HG02938 (cell line): ENCODE data around the gene ACO1.

Experiments
- ATAC-seq: cut with Tn5 transposase; IDR thresholded peaks from one replicate; pipeline ENCODE4 v1.9.1; 2021; ENCODE audit warnings: mild to moderate bottlenecking, moderate library complexity; ENCODE audit not compliant: unreplicated experiment

The ACO1 gene

GRCh38 chr9:32382565-32383320, 1.7 kb upstream of the ACO1 start:
- no peak for ATAC-seq

GRCh38 chr9:32384002-32384363, 460 bp upstream of the ACO1 start:
- ATAC-seq: no peak

GRCh38 chr9:32385152-32385884, 875 bp downstream of the ACO1 start:
- ATAC-seq: no peak

GRCh38 chr9:32385885-32386283, 1.4 kb downstream of the ACO1 start:
- no peak for ATAC-seq

DNA sequence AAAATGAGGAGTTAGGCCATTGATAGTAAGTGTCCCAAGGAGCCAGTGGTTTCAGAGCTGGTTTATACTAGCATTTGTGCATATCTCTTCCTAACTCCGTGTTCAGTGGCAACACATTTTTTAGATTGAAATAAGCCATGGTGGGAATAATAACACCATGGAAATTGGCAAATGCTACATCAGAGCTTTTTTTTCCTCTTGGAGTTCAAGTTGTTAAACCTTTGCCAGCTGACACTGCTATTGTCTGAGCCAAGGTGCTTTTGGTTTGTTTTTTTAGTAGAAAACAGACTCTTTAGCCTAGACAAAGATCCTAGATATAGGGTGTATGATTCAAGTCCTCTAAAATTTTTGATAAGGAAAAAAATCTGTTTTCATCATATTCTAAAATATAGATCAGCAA, 2.8 kb downstream of the ACO1 start:
- ATAC-seq: no peak

DNA sequence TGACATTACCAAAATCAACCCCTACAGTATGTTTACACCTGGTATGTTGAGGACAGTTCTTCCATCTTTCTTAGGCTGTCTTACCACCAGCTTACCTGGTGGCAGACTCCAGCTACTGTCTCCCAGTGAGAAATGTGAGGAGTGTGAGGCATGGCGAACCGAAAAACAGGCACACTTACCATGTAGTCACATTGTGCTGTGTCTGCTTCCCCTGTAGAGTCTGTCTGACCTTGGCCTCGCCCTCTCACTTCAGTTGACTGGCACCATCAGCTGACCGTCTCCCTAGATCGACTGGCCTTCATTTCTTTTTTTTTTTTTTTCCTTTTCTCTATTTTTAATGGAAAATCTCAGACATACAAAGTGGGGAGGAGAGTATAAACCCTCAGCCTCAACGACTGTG, 4.9 kb downstream of the ACO1 start:
- no peak for ATAC-seq

DNA sequence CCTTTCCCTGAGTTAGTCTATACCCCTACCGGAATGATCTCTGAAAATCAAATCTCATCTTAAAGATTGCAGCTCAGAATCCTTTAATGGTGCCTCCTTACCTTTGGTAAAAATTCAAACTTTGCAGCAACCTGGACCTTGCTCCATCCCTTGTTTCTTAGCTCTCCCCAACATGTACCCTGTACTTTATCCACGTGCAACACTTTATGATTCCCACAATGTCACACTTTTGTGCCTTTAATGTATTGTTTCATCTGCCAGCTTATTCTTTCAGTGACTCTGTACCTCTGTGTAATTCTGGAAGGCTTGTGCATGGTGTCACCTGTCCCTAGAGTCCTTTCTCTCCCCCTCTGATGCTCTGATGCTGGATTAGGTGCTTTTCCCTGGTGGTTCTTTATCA, 9.5 kb downstream of the ACO1 start:
- ATAC-seq: no peak

DNA sequence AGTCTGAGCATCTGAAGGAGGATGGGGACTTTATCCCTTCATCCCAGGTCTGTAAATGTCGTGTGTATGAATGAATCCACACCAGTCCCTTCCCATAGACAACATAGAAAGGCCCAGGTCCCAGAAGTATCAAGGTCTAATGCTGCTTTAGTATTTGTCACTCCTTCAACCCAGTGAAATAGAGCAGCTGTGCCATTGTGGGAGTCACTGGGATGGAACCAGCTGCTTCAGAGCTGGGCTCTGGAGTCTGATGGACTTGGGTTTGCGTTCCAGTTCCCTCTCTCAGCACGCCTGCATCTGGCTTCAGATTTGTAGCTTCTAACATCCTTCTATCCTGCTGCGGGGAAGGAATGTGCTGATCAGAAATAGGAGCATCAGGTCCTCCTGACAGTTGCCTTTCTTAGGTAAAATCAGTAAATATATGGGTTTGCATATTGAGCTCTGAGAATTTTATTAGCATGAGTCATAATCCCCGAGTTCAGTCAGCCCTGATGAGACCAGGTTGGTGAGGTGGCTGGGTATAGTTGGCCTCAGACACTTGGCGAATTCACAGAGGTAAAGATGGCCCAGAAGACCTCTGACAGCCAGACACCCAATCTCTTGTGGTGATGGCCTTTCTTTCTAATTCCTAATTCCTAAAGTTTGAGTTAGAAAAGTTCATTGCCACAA, 10.1 kb downstream of the ACO1 start:
- no peak for ATAC-seq

GRCh38 chr9:32395510-32396216, 11.2 kb downstream of the ACO1 start:
- no peak for ATAC-seq

DNA sequence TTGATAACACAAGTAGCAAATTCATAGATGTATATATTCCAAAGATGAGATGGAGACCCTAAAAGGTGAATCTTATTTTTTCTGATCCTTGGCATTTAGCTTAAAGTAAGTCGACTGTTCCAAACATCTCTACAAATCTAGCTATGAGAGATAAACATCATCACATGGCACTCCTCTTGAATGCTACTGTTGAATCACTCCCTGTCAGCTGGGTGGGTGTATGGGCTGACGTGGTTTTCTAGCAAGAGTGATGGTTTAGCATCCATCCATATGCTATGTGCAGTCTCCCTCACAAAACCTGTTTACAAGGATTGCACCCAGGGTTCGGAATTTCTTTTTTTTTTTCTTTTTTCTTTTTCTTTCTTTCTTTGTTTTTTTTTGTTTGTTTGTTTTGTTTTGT, 13.8 kb downstream of the ACO1 start:
- ATAC-seq: no peak

DNA sequence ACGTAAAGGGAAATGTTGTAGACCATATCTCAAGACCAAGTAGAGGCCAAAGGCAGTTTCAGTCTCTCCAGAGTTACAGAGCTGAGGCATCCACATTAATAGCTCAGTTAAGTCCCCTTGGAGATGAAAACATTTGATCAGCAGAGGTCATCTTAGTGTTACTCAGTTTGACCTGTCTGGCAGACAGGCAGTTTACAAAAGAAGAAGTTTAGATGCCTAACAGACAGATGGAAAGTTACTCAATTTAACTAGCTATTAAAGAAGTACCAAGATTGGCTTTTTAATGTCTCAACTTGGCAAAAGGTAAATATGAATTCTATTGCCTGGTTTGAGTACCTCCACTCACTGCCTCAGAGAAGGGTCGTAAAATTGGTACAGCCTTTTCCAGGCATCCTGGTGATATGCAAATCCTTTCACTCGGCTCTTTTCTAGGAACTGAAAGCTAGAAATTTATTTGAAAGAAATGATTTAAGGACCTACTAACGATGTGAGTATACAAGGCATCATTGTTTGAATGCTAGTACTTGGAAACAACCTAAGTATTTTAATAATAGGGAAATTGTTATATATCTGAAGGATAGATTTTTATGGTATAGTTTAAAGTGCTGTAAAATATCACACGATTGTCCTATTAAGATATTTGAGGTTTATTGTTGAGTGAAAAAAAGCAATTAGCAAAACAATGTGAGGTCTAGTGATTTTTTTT, 14.8 kb downstream of the ACO1 start:
- ATAC-seq: no peak

GRCh38 chr9:32401488-32401887, 17.0 kb downstream of the ACO1 start:
- no peak for ATAC-seq

DNA sequence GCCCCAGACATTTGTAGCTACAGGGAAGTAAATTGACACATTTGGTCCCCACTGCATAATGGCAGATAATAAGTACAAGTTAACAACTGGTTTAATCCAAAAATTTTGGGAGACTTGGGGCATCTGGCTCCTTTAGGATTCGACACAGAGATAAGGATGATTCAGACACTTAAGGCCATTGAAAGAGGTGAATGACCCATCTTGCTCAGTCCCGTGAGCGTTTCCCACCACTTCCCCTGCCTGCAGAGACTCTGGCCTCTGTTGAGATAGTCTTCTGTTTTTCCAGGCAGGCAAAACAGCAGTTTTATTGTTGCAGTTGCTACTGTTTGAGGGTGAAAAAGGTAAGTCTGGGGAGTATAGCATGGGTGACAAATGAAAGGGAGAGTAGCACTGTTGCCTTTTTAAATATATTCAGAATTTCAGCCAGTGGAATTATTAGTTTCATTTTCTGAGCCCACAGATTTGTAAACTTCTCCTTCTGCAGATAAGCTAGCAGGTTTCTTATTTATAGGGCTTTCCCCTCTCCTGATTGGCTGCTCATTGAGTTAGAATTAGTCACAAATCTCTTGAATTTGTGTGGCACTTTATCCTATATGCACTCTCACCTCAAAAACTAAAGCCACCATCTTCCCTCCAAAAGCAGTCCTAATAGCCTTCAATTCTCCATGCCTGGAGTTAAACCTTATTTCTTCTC, 19.3 kb downstream of the ACO1 start:
- no peak for ATAC-seq

DNA sequence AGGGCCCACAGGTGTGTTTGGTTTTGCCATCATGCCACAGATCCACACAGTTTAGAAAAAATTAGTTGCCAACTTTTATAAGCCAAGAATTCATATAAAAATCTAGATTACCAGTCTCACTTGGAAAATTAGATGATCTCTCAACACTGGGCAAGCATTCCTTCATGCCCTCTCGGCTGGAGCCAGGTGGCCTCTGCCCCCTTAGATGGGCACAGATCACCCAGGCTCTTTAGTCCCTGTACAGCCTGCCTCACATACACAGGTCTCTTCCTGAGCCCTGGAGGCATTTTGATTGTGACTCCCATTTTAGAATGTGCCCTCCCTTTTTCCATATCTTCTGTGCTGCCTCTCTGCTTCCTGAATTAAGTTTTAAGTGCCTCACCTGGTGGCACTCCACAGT, 20.0 kb downstream of the ACO1 start:
- no peak for ATAC-seq

DNA sequence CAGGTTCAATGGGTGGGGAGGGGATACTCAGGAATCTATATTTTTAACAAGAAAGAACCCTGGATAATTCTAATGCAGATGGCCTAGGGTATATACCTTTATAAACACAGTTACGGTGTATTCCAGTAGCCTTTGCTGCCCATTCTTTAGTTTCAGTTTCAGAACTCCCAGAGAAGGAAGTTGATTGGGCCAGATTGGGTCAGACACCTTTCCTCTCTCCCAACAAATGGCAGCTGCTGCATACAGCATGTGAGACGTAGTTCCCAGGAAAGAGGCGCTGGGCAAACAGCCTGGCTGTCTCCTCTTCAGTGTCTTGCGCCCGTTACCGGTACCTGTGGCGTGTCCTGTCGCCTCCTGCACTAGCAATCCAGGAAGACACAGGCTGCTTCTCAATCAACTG, 20.4 kb downstream of the ACO1 start:
- no peak for ATAC-seq

GRCh38 chr9:32405506-32405905, 21.1 kb downstream of the ACO1 start:
- ATAC-seq: no peak

- ATAC-seq: no peak
Measured at GRCh38 chr9:32406046-32406445, 21.6 kb downstream of the ACO1 start.

GRCh38 chr9:32411753-32412152, 27.3 kb downstream of the ACO1 start:
- no peak for ATAC-seq

- ATAC-seq: no peak
Measured at GRCh38 chr9:32412440-32412839, 28.0 kb downstream of the ACO1 start.

GRCh38 chr9:32413424-32413823, 29.0 kb downstream of the ACO1 start:
- ATAC-seq: no peak
